OCI-LY7 (cell line): ENCODE results near the gene RAB42.

Experiments
- EZH2phosphoT487 ChIP-seq: fragments of 200-600 bp; sonication (generic); IDR thresholded peaks from 2 replicates; pipeline ENCODE4 v1.6.1; 2018; ENCODE audit warnings: low read depth, borderline replicate concordance, mild to moderate bottlenecking, mixed run types, antibody characterized with exemption, low read length, moderate library complexity, mixed read lengths
- TF ChIP-seq, protein P1 (sequence below): fragments of 200-600 bp; sonication (generic); conservative IDR thresholded peaks from 2 replicates; pipeline ENCODE4 v1.5.1; 2014; ENCODE audit warnings: mild to moderate bottlenecking, antibody characterized with exemption, low read length, moderate library complexity, mixed read lengths

DNA sequence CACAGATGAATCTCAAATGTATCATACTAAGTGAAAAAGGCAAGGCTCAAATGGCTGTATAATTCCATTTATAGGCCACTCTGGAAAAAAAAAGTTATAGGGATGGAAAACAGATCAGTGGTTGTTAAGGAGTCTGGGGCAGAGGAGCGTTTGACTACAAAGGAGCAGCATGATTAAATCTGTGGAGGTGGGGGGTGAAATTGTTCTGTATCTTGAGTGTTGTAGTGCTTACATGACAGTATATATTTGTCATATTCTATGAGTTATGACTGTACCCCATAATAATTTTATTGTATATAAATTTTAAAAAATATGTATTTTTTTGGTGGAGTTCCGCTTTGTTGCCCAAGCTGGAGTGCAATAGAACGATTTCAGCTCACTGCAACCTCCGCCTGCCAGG, 40.5 kb downstream of the RAB42 start:
- TF ChIP-seq, protein P1, sequence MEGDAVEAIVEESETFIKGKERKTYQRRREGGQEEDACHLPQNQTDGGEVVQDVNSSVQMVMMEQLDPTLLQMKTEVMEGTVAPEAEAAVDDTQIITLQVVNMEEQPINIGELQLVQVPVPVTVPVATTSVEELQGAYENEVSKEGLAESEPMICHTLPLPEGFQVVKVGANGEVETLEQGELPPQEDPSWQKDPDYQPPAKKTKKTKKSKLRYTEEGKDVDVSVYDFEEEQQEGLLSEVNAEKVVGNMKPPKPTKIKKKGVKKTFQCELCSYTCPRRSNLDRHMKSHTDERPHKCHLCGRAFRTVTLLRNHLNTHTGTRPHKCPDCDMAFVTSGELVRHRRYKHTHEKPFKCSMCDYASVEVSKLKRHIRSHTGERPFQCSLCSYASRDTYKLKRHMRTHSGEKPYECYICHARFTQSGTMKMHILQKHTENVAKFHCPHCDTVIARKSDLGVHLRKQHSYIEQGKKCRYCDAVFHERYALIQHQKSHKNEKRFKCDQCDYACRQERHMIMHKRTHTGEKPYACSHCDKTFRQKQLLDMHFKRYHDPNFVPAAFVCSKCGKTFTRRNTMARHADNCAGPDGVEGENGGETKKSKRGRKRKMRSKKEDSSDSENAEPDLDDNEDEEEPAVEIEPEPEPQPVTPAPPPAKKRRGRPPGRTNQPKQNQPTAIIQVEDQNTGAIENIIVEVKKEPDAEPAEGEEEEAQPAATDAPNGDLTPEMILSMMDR: no peak
- no peak for TF ChIP-seq EZH2phosphoT487
